Measurements from ENCODE around the gene EPS15. TPM values are rescaled to one million over a fixed set of nuclear protein-coding genes. Genes with fewer than 3 reads are reported as not detected.

EPS15 gene
- total RNA-seq, 1 experiment from 2014 or later = 37.1 TPM

GRCh38 chr1:51512120-51512519 is 6.9 kb downstream of the EPS15 start:
- H3K27me3 Mint-ChIP-seq (ENCODE audit: low read depth) = no peaks in the 10 kb centered on the region
- H3K4me3 Mint-ChIP-seq = no peak overlapping the region
- ATAC-seq = no peak
- no peak overlapping the region for H3K27ac Mint-ChIP-seq
- POLR2A ChIA-PET = no interaction called here
- no peak for TF ChIP-seq NFATC4 (CRISPR knock-in tag; IDR thresholded peaks at IDR 0.05)
- no peak for TF ChIP-seq FOXJ3 (CRISPR knock-in tag; IDR thresholded peaks at IDR 0.05; ENCODE audit: borderline replicate concordance)
- TF ChIP-seq HMGA2 (CRISPR knock-in tag; IDR thresholded peaks at IDR 0.05) = no peak
- TF ChIP-seq, protein P1, sequence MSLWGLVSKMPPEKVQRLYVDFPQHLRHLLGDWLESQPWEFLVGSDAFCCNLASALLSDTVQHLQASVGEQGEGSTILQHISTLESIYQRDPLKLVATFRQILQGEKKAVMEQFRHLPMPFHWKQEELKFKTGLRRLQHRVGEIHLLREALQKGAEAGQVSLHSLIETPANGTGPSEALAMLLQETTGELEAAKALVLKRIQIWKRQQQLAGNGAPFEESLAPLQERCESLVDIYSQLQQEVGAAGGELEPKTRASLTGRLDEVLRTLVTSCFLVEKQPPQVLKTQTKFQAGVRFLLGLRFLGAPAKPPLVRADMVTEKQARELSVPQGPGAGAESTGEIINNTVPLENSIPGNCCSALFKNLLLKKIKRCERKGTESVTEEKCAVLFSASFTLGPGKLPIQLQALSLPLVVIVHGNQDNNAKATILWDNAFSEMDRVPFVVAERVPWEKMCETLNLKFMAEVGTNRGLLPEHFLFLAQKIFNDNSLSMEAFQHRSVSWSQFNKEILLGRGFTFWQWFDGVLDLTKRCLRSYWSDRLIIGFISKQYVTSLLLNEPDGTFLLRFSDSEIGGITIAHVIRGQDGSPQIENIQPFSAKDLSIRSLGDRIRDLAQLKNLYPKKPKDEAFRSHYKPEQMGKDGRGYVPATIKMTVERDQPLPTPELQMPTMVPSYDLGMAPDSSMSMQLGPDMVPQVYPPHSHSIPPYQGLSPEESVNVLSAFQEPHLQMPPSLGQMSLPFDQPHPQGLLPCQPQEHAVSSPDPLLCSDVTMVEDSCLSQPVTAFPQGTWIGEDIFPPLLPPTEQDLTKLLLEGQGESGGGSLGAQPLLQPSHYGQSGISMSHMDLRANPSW (CRISPR knock-in tag; conservative IDR thresholded peaks at IDR 0.05; ENCODE audit: low read depth) = no peak
- no peak for TF ChIP-seq KAT7 (CRISPR knock-in tag; IDR thresholded peaks at IDR 0.05; ENCODE audit: borderline replicate concordance)
- TF ChIP-seq PREB (CRISPR knock-in tag; IDR thresholded peaks at IDR 0.05; ENCODE audit: borderline replicate concordance) = no peak
- CTCF ChIA-PET = no interaction called here
- no peak for DNase-seq (ENCODE audit: low spot score)
- peaks cover 27% of the 10 kb centered on the region for H3K4me1 Mint-ChIP-seq
- H3K36me3 Mint-ChIP-seq = no peaks in the 10 kb centered on the region
- H3K9me3 Mint-ChIP-seq = no peaks in the 10 kb centered on the region

- no peak overlapping the region for H3K27ac Mint-ChIP-seq
- no peaks in the 10 kb centered on the region for H3K36me3 Mint-ChIP-seq
- no peak for ATAC-seq
- no peaks in the 10 kb centered on the region for H3K9me3 Mint-ChIP-seq
- CTCF ChIA-PET = no interaction called here
- H3K4me1 Mint-ChIP-seq = peaks cover 18% of the 10 kb centered on the region
- H3K27me3 Mint-ChIP-seq (ENCODE audit: low read depth) = no peaks in the 10 kb centered on the region
- TF ChIP-seq RELA (CRISPR knock-in tag; IDR thresholded peaks at IDR 0.05; ENCODE audit: borderline replicate concordance) = no peak
- TF ChIP-seq IRF2 (CRISPR knock-in tag; IDR thresholded peaks at IDR 0.05; ENCODE audit: borderline replicate concordance, low read depth) = no peak
- TF ChIP-seq CBFB (CRISPR knock-in tag; IDR thresholded peaks at IDR 0.05; ENCODE audit: low read depth) = no peak
- no peak for TF ChIP-seq ZNF232 (CRISPR knock-in tag; IDR thresholded peaks at IDR 0.05)
- no peak overlapping the region for H3K4me3 Mint-ChIP-seq
- DNase-seq (ENCODE audit: low spot score) = no peak
- POLR2A ChIA-PET = no interaction called here
Measured at GRCh38 chr1:51509773-51510172, 9.3 kb downstream of the EPS15 start.

DNA sequence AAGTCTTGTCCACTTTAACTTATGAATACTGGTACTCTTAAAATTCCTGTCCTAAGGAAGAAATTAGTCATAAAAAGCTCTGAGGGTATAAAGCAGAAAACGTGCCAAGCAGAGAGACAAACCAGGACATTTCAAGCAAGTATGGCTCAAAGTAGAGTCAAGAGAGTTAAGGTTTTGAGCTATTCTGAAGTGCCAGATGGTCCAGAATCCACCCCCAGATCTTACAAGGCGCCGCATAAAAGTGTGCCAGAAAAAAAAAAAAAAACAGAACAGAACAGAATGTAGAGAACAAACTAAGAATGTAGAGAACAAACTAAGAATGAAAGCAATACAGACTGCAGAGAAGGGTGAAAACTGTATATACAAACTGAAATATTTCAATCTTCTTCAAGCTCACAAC is 12.5 kb downstream of the EPS15 start:
- ATAC-seq (no peak), DNase-seq (ENCODE audit: low spot score) (no peak)
- no peaks in the 10 kb centered on the region for H3K9me3 Mint-ChIP-seq
- no peak overlapping the region for H3K4me3 Mint-ChIP-seq
- TF ChIP-seq NFE2L1 (CRISPR knock-in tag; IDR thresholded peaks at IDR 0.05) (no peak), PRDM15 (CRISPR knock-in tag; IDR thresholded peaks at IDR 0.05) (peak; percentile 25; the same call in 1 of the 2 replicates)
- TF ChIP-seq, protein P2, sequence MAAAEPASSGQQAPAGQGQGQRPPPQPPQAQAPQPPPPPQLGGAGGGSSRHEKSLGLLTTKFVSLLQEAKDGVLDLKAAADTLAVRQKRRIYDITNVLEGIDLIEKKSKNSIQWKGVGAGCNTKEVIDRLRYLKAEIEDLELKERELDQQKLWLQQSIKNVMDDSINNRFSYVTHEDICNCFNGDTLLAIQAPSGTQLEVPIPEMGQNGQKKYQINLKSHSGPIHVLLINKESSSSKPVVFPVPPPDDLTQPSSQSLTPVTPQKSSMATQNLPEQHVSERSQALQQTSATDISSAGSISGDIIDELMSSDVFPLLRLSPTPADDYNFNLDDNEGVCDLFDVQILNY (CRISPR knock-in tag; IDR thresholded peaks at IDR 0.05) = no peak
- peaks cover 4% of the 10 kb centered on the region for H3K36me3 Mint-ChIP-seq
- no peaks in the 10 kb centered on the region for H3K27me3 Mint-ChIP-seq (ENCODE audit: low read depth)
- ChIA-PET CTCF (no interaction called here), POLR2A (no interaction called here)
- H3K27ac Mint-ChIP-seq = no peak overlapping the region
- peaks cover 3% of the 10 kb centered on the region for H3K4me1 Mint-ChIP-seq
